Endothelial cell of umbilical vein (primary cell): Measurements from ENCODE around the gene NGF.

ENCODE experiments used
- CTCF ChIP-seq, 2 donors: IDR thresholded peaks; 1 replicate in 1 of 2; 2 replicates in 1 of 2; pipeline ENCODE4 v1.5.1; 2011; ENCODE audit warnings: low read length in 2 of 2, mild to moderate bottlenecking in 2 of 2, moderate library complexity in 2 of 2, control low read depth in 1 of 2, inconsistent platforms in 1 of 2, low read depth in 1 of 2; ENCODE audit not compliant: insufficient read depth in 1 of 2; ENCODE audit errors: extremely low read depth in 1 of 2
- POLR2AphosphoS5 ChIP-seq: IDR thresholded peaks from 2 replicates; pipeline ENCODE4 v1.6.1; 2012; ENCODE audit warnings: low read depth, mild to moderate bottlenecking, control low read depth, low read length, moderate library complexity; ENCODE audit not compliant: insufficient read depth

GRCh38 chr1:115291741-115292140 lies 46.3 kb downstream of the NGF start:
- TF ChIP-seq POLR2AphosphoS5: no peak
- TF ChIP-seq CTCF (IDR thresholded peaks at IDR 0.05; ENCODE audit: extremely low read depth in 1 of 2, insufficient read depth in 1 of 2, low read depth in 1 of 2, low read length in 2 of 2): no peak
